Spleen (tissue), 11 donors: ENCODE measurements around the gene CIP2A. TPM values are rescaled to one million over a fixed set of nuclear protein-coding genes. Genes with fewer than 3 reads are reported as not detected.
"Not testable (repeated sequence)": the region's sequence is repeated elsewhere in the genome, so short reads cannot be mapped to it uniquely, and the experiment has no call there.

ENCODE experiments used
- DNase-seq: peaks from one replicate; pipeline ENCODE4 v3.0.0-alpha.2; 2020
- H3K27ac ChIP-seq, 8 donors: fragments of 200-600 bp; sonication (generic) in 7 of 8; 1 replicate in 4 of 8; 2 replicates in 4 of 8; pipeline versions ENCODE4 v1.5.0 to v1.8.0; 2016 to 2021; ENCODE audit warnings: inconsistent platforms in 4 of 8, mild to moderate bottlenecking in 4 of 8, moderate library complexity in 1 of 8
- H3K27me3 ChIP-seq, 7 donors: fragments of 200-600 bp; sonication (generic) in 6 of 7; replicated peaks in 1 of 7; 1 replicate in 4 of 7; 2 replicates in 3 of 7; pipeline versions ENCODE4 v1.5.0 to v1.8.0; 2016 to 2021; ENCODE audit warnings: inconsistent platforms in 3 of 7, mild to moderate bottlenecking in 1 of 7
- H3K36me3 ChIP-seq, 6 donors: fragments of 200-600 bp; sonication (generic) in 5 of 6; 1 replicate in 4 of 6; 2 replicates in 2 of 6; pipeline versions ENCODE4 v1.5.0 to v1.8.0; 2016 to 2021; ENCODE audit warnings: inconsistent platforms in 2 of 6
- H3K4me1 ChIP-seq, 6 donors: fragments of 200-600 bp; sonication (generic) in 5 of 6; 1 replicate in 3 of 6; 2 replicates in 3 of 6; pipeline versions ENCODE4 v1.5.0 to v1.8.0; 2016 to 2021; ENCODE audit warnings: inconsistent platforms in 3 of 6
- H3K4me3 ChIP-seq, 8 donors: fragments of 200-600 bp; sonication (generic) in 7 of 8; 1 replicate in 4 of 8; 2 replicates in 4 of 8; pipeline versions ENCODE4 v1.5.0 to v1.8.0; 2016 to 2021; ENCODE audit warnings: inconsistent platforms in 4 of 8, mild to moderate bottlenecking in 4 of 8, moderate library complexity in 2 of 8
- H3K9me3 ChIP-seq, 8 donors: fragments of 200-600 bp; sonication (generic) in 7 of 8; 1 replicate in 4 of 8; 2 replicates in 4 of 8; pipeline versions ENCODE4 v1.5.0 to v1.8.0; 2016 to 2021; ENCODE audit warnings: inconsistent platforms in 4 of 8
- POLR2A ChIP-seq, 3 donors: fragments of 450-650 bp; IDR thresholded peaks; one replicate each; pipeline ENCODE4 v1.5.1; 2017; ENCODE audit warnings: antibody characterized with exemption in 3 of 3, mild to moderate bottlenecking in 1 of 3
- POLR2AphosphoS5 ChIP-seq, 3 donors: sonication (generic); formaldehyde crosslinking; IDR thresholded peaks; one replicate each; pipeline ENCODE4 v1.5.1; 2017; ENCODE audit warnings: antibody characterized with exemption in 3 of 3
- WGBS, 5 donors: extraction: QIAGEN DNeasy Blood & Tissue Kit in 3 of 5; methylation state at CpG; one replicate each; pipeline versions ENCODE4 v1.1.5 to v1.1.7; 2013 to 2018; 5-methylcytosine and 5-hydroxymethylcytosine counted together
- intact Hi-C: fragments of 100-400 bp; cut with DNase I; formaldehyde crosslinking; loops from one replicate; pipeline ENCODE4 v1.15.0; 2023; ENCODE audit warnings: low total_unique reads
- polyA plus RNA-seq, 3 donors: library from polyadenylated mRNA; stranded (reverse); fragments of 200-250 nt; gene quantifications; one replicate each; pipeline ENCODE4 v1.2.1, GENCODE V29; 2013
- total RNA-seq, 7 donors: library from RNA; depleted of rRNA in 3 of 7; stranded (reverse); fragments of >200 nt in 3 of 7; fragmentation: NEBNext Ultra II Directional in 4 of 7; extraction: Animal tissue kit (Norgen Biotek cat#: 25700) in 4 of 7; gene quantifications; one replicate each; pipeline versions ENCODE4 v1.1.0 to v1.2.1, GENCODE V29; 2016 to 2021
- TF ChIP-seq, protein P1 (sequence below), 11 experiments: fragments of 200-600 bp in 7 of 11; fragments of 450-650 bp in 4 of 11; sonication (generic) in 4 of 11; IDR thresholded peaks in 8 of 11; conservative IDR thresholded peaks in 3 of 11; 1 replicate in 7 of 11; 2 replicates in 4 of 11; pipeline versions ENCODE4 v1.4.0 to v1.8.0; 2016 to 2021; ENCODE audit warnings: antibody characterized with exemption in 11 of 11, inconsistent platforms in 4 of 11, mild to moderate bottlenecking in 1 of 11
- donor health status: healthy with polysubstance abuse.
- donor health status: DM: no; HTN: no; CAD: no; lungs with moderate emphysema.
- donor health status: DM: no; HTN: no; CAD: no.
- donor health status: Bipolar disorder and iron deficiency.
- donor health status: healthy.
- donor health status: DM: no; HTN: no; CAD: no.
- donor health status: DM: yes; HTN: yes; CAD: no.

CIP2A gene
- total and polyA plus RNA-seq, 10 donors = 2.2 to 15.7 (median 8.1) TPM

- Histone ChIP-seq H3K9me3 (peaks cover 0 to 6% (median 0%) of the 10 kb centered on the region in 8 donors), H3K4me3 (no peak overlapping the region), H3K27me3 (no peaks in the 10 kb centered on the region), H3K36me3 (peaks cover 0 to 28% (median 6%) of the 10 kb centered on the region in 6 donors), H3K27ac (no peak overlapping the region), H3K4me1 (no peaks in the 10 kb centered on the region)
- TF ChIP-seq, protein P1, sequence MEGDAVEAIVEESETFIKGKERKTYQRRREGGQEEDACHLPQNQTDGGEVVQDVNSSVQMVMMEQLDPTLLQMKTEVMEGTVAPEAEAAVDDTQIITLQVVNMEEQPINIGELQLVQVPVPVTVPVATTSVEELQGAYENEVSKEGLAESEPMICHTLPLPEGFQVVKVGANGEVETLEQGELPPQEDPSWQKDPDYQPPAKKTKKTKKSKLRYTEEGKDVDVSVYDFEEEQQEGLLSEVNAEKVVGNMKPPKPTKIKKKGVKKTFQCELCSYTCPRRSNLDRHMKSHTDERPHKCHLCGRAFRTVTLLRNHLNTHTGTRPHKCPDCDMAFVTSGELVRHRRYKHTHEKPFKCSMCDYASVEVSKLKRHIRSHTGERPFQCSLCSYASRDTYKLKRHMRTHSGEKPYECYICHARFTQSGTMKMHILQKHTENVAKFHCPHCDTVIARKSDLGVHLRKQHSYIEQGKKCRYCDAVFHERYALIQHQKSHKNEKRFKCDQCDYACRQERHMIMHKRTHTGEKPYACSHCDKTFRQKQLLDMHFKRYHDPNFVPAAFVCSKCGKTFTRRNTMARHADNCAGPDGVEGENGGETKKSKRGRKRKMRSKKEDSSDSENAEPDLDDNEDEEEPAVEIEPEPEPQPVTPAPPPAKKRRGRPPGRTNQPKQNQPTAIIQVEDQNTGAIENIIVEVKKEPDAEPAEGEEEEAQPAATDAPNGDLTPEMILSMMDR (IDR thresholded peaks at IDR 0.05 in 8 of 11, conservative IDR thresholded peaks at IDR 0.05 in 3 of 11) = no peak
- TF ChIP-seq POLR2A (IDR thresholded peaks at IDR 0.05) (no peak), POLR2AphosphoS5 (IDR thresholded peaks at IDR 0.05) (no peak)
- 90 to 99% (median 95%) methylated on average over 1 of the region's 1 CpG for WGBS, 5 donors
- DNase-seq = no peak
- intact Hi-C loops = no loop called here
These were observed 31.0 kb upstream of the CIP2A start for GRCh38 chr3:108620250-108620649.

- intact Hi-C loops, H3K4me3 ChIP-seq, H3K9me3 ChIP-seq, H3K27ac ChIP-seq, DNase-seq, H3K4me1 ChIP-seq, H3K27me3 ChIP-seq: not testable (repeated sequence)
- WGBS, 5 donors = 96 to 99% (median 97%) methylated on average over 8 of the region's 8 CpGs
- H3K36me3 ChIP-seq = peaks cover 0 to 45% (median 5%) of the 10 kb centered on the region in 6 donors
These were observed 26.9 kb upstream of the CIP2A start for GRCh38 chr3:108616090-108616489.

DNA sequence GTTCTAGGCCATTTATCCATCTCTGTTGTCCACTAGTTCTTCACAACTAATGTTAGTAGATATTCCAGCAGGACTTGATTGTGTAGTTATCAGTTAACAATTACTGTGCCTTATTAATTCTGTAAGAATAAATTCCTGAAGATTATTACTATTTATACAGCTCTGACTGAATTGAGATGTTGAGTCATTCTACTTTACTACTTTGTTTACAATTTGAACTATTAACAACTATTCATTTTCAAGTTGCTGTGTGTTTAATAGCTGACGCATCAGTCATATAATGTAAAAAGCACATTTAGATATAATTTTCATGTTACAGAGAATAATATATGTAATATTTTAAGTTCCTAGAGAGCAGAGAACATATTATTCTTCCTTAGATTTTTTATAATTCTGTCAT, 21.4 kb upstream of the CIP2A start:
- TF ChIP-seq POLR2AphosphoS5 (IDR thresholded peaks at IDR 0.05) (no peak), POLR2A (IDR thresholded peaks at IDR 0.05) (no peak)
- TF ChIP-seq, protein P1 (IDR thresholded peaks at IDR 0.05 in 8 of 11, conservative IDR thresholded peaks at IDR 0.05 in 3 of 11) = no peak
- intact Hi-C loops = no loop called here
- Histone ChIP-seq H3K36me3 (peaks cover 0 to 49% (median 0%) of the 10 kb centered on the region in 6 donors), H3K27ac (no peak overlapping the region), H3K9me3 (no peaks in the 10 kb centered on the region), H3K27me3 (no peaks in the 10 kb centered on the region), H3K4me3 (no peak overlapping the region), H3K4me1 (peaks cover 0 to 4% (median under 1%) of the 10 kb centered on the region in 6 donors)
- 96 to 100% (median 100%) methylated on average over 1 of the region's 1 CpG for WGBS, 5 donors
- no peak for DNase-seq

DNA sequence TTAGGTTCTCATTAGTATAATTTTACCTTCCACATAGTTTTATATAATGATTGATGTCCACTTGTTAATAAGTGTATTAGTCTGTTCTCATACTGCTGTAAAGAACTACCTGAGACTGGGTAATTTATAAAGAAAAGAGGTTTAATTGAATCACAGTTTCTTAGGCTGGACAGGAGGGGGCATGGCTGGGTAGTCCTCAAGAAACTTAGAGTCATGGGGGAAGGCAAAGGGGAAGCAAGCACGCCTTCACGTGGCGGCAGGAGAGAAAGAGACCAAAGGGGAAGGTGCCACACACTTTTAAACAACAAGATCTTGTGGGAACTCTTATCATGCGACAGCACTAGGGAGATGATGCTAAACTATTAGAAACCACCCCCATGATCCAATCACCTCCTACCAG, 19.5 kb upstream of the CIP2A start:
- TF ChIP-seq, protein P1 (IDR thresholded peaks at IDR 0.05 in 8 of 11, conservative IDR thresholded peaks at IDR 0.05 in 3 of 11) = no peak
- TF ChIP-seq POLR2A (IDR thresholded peaks at IDR 0.05) (no peak), POLR2AphosphoS5 (IDR thresholded peaks at IDR 0.05) (no peak)
- Histone ChIP-seq H3K27ac (no peak overlapping the region), H3K4me3 (no peak overlapping the region), H3K9me3 (no peaks in the 10 kb centered on the region), H3K4me1 (peaks cover 0 to 21% (median 11%) of the 10 kb centered on the region in 6 donors), H3K36me3 (peaks cover 0 to 49% (median 0%) of the 10 kb centered on the region in 6 donors), H3K27me3 (no peaks in the 10 kb centered on the region)
- intact Hi-C loops = no loop called here
- 86 to 97% (median 89%) methylated on average over 4 of the region's 4 CpGs for WGBS, 5 donors
- DNase-seq = no peak

DNA sequence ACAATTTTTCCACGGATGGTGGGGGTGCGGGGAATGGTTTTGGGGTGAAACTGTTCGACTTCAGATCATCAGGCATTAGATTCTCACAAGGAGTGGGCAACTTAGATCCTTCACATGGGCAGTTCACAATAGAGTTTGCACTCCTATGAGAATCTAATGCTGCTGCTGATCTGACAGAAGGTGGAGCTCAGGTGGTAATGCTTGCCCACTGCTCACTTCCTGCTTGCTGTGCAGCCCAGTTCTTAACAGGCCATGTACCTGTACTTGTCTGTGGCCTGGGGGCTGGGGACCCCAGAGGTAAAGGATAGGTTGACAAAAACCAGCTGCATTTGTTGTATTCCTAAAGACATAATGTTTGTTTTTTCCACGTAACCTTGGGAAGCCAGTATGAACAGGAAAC, 16.3 kb upstream of the CIP2A start:
- WGBS, 5 donors = 68 to 84% (median 81%) methylated on average over 4 of the region's 4 CpGs
- H3K4me1 ChIP-seq = peaks cover 3 to 46% (median 31%) of the 10 kb centered on the region in 6 donors
- TF ChIP-seq POLR2AphosphoS5 (IDR thresholded peaks at IDR 0.05) = no peak

More for the DNA sequence above, 16.3 kb upstream of the CIP2A start:
- Histone ChIP-seq H3K36me3 (peaks cover 0 to 19% (median 0%) of the 10 kb centered on the region in 6 donors), H3K9me3 (no peaks in the 10 kb centered on the region), H3K27ac (no peak overlapping the region), H3K4me3 (no peak overlapping the region), H3K27me3 (no peaks in the 10 kb centered on the region)
- DNase-seq = no peak
- intact Hi-C loops = no loop called here
